Endodermal cell (in vitro differentiated cells): Measurements from ENCODE around the gene HOXD4. TPM values are rescaled to one million over a fixed set of nuclear protein-coding genes. Genes with fewer than 3 reads are reported as not detected.

Experiments
- DNase-seq: peaks from one replicate; pipeline ENCODE4 v3.0.0-alpha.2; 2017
- H3K27ac ChIP-seq: 2 replicates; pipeline ENCODE4 v1.5.1; 2013; ENCODE audit warnings: mild to moderate bottlenecking, low read depth, low read length, moderate library complexity
- H3K27me3 ChIP-seq: 2 replicates; pipeline ENCODE4 v1.6.1; 2013; ENCODE audit warnings: mild to moderate bottlenecking, low read length, moderate library complexity; ENCODE audit not compliant: insufficient read depth, control insufficient read depth, poor library complexity, severe bottlenecking
- H3K36me3 ChIP-seq: 2 replicates; pipeline ENCODE4 v1.7.0; 2013; ENCODE audit warnings: mild to moderate bottlenecking, low read length, moderate library complexity; ENCODE audit not compliant: control insufficient read depth, insufficient read depth
- H3K4me1 ChIP-seq: one replicate; pipeline ENCODE4 v1.7.0; 2013; ENCODE audit warnings: low read length; ENCODE audit not compliant: control insufficient read depth, insufficient read depth
- H3K4me3 ChIP-seq: 2 replicates; pipeline ENCODE4 v1.5.1; 2013; ENCODE audit warnings: mild to moderate bottlenecking, low read length, moderate library complexity
- H3K9ac ChIP-seq: 2 replicates; pipeline ENCODE4 v1.6.1; 2013; ENCODE audit warnings: mild to moderate bottlenecking, low read length, moderate library complexity; ENCODE audit not compliant: poor library complexity, severe bottlenecking; ENCODE audit errors: extremely low read depth
- H3K9me3 ChIP-seq: 2 replicates; pipeline ENCODE4 v1.6.1; 2013; ENCODE audit warnings: mild to moderate bottlenecking, low read length, moderate library complexity; ENCODE audit not compliant: control insufficient read depth
- H3K27ac Mint-ChIP-seq: 2 replicates; pipeline ENCODE4 v1.8.0; 2020; ENCODE audit warnings: mixed read lengths
- H3K27me3 Mint-ChIP-seq: 2 replicates; pipeline ENCODE4 v1.8.0; 2021; ENCODE audit warnings: mild to moderate bottlenecking, mixed read lengths; ENCODE audit not compliant: insufficient read depth
- H3K36me3 Mint-ChIP-seq: 2 replicates; pipeline ENCODE4 v1.8.0; 2020; ENCODE audit warnings: low read depth, mixed read lengths
- H3K4me1 Mint-ChIP-seq: 2 replicates; pipeline ENCODE4 v1.8.0; 2020; ENCODE audit warnings: mixed read lengths
- H3K4me3 Mint-ChIP-seq: 2 replicates; pipeline ENCODE4 v1.8.0; 2020; ENCODE audit warnings: mild to moderate bottlenecking, moderate library complexity, mixed read lengths
- H3K9me3 Mint-ChIP-seq: 2 replicates; pipeline ENCODE4 v1.8.0; 2020; ENCODE audit warnings: mild to moderate bottlenecking, mixed read lengths
- CTCF ChIP-seq: fragments of 200-600 bp; sonication (generic); conservative IDR thresholded peaks from 2 replicates; pipeline ENCODE4 v1.5.0; 2021; ENCODE audit warnings: antibody characterized with exemption, mild to moderate bottlenecking
- WGBS, 2 experiments: methylation state at CpG; one replicate each; pipeline versions ENCODE4 v1.1.5 to v1.1.7; 2013; ENCODE audit warnings: missing lambda C conversion rate in 2 of 2, mixed read lengths in 1 of 2; ENCODE audit not compliant: insufficient coverage in 1 of 2, insufficient read length in 1 of 2; 5-methylcytosine and 5-hydroxymethylcytosine counted together
- total RNA-seq, 2 donors: library from RNA; stranded (reverse); fragmentation: NEBNext Ultra II Directional in 1 of 2; extraction: Animal tissue kit (Norgen Biotek cat#: 25700) in 1 of 2; gene quantifications; 2 replicates in 1 of 2; 3 replicates in 1 of 2; pipeline ENCODE4 v1.2.1, GENCODE V29; 2021

The HOXD4 gene
- total RNA-seq, 2 donors from 2014 or later, result not detected

- no peaks in the 10 kb centered on the region for H3K4me1 ChIP-seq
- H3K4me3 Mint-ChIP-seq, result no peak overlapping the region
- H3K4me1 Mint-ChIP-seq, result peaks cover 12% of the 10 kb centered on the region
- no peak overlapping the region for H3K4me3 ChIP-seq
- H3K27ac Mint-ChIP-seq, result no peak overlapping the region
- no peak overlapping the region for H3K9ac ChIP-seq
- WGBS, 2 experiments, result 13 to 17% methylated on average over 10 to 13 of the region's 15 CpGs
- H3K27me3 Mint-ChIP-seq, result peaks cover 96% of the 10 kb centered on the region
- H3K9me3 ChIP-seq, result no peaks in the 10 kb centered on the region
- H3K9me3 Mint-ChIP-seq, result no peaks in the 10 kb centered on the region
- H3K27me3 ChIP-seq, result peaks cover 100% of the 10 kb centered on the region
- DNase-seq, result no peak
- no peaks in the 10 kb centered on the region for H3K36me3 Mint-ChIP-seq
- H3K27ac ChIP-seq, result no peak overlapping the region
- no peaks in the 10 kb centered on the region for H3K36me3 ChIP-seq
- TF ChIP-seq CTCF, result no peak
Measured at GRCh38 chr2:176130957-176131847, 20.1 kb upstream of the HOXD4 start.

GRCh38 chr2:176131848-176132158, 19.5 kb upstream of the HOXD4 start:
- no peak overlapping the region for H3K9ac ChIP-seq

More at GRCh38 chr2:176131848-176132158, 19.5 kb upstream of the HOXD4 start:
- Histone ChIP-seq H3K36me3 (no peaks in the 10 kb centered on the region), H3K4me3 (no peak overlapping the region), H3K27me3 (peaks cover 100% of the 10 kb centered on the region), H3K9me3 (no peaks in the 10 kb centered on the region), H3K4me1 (peaks cover under 1% of the 10 kb centered on the region), H3K27ac (no peak overlapping the region)
- WGBS, 2 experiments, result 30% methylated on average over 3 of the region's 4 CpGs; no CpG with 5 or more reads in 1 of the 2 experiments
- H3K36me3 Mint-ChIP-seq, result no peaks in the 10 kb centered on the region
- H3K9me3 Mint-ChIP-seq, result no peaks in the 10 kb centered on the region
- H3K27ac Mint-ChIP-seq, result no peak overlapping the region
- peaks cover 96% of the 10 kb centered on the region for H3K27me3 Mint-ChIP-seq
- H3K4me3 Mint-ChIP-seq, result no peak overlapping the region
- H3K4me1 Mint-ChIP-seq, result peaks cover 12% of the 10 kb centered on the region
- no peak for TF ChIP-seq CTCF
- no peak for DNase-seq
